Measurements from ENCODE around the gene TTC28. TPM values are rescaled to one million over a fixed set of nuclear protein-coding genes. Genes with fewer than 3 reads are reported as not detected.

Gene TTC28
- total RNA-seq, 2 donors from 2014 or later, result 8.8 to 12.0 TPM

GRCh38 chr22:27982106-27982505, 697.5 kb downstream of the TTC28 start:
- intact Hi-C loops (cut with DNase I, micrococcal nuclease), result no loop called here
- DNase-seq (no peak), ATAC-seq (no peak)

- DNase-seq (no peak), ATAC-seq (no peak)
- intact Hi-C loops (cut with DNase I, micrococcal nuclease), result no loop called here
Observed at GRCh38 chr22:27980424-27981148, 699.1 kb downstream of the TTC28 start.

GRCh38 chr22:27978802-27979201, 700.8 kb downstream of the TTC28 start:
- ATAC-seq, result no peak
- no peak for DNase-seq

GRCh38 chr22:27978317-27978716, 701.3 kb downstream of the TTC28 start:
- intact Hi-C loops (cut with DNase I, micrococcal nuclease), result no loop called here
- DNase-seq, result no peak

More at GRCh38 chr22:27978802-27979201, 700.8 kb downstream of the TTC28 start:
- intact Hi-C loops (cut with DNase I, micrococcal nuclease), result no loop called here

GRCh38 chr22:27976586-27976985, 703.1 kb downstream of the TTC28 start:
- ATAC-seq, result no peak
- DNase-seq, result no peak
- intact Hi-C loops (cut with DNase I, micrococcal nuclease), result no loop called here

More at GRCh38 chr22:27978317-27978716, 701.3 kb downstream of the TTC28 start:
- no peak for ATAC-seq

GRCh38 chr22:27975381-27976013, 704.1 kb downstream of the TTC28 start:
- intact Hi-C loops (cut with DNase I, micrococcal nuclease), result no loop called here
- ATAC-seq (no peak), DNase-seq (no peak)

GRCh38 chr22:27973846-27974245, 705.8 kb downstream of the TTC28 start:
- ATAC-seq (no peak), DNase-seq (no peak)
- intact Hi-C loops (cut with DNase I, micrococcal nuclease), result no loop called here

- DNase-seq (no peak), ATAC-seq (peak; percentile 91)
- intact Hi-C loops (cut with DNase I, micrococcal nuclease), result no loop called here
Observed at GRCh38 chr22:27972732-27973698, 706.6 kb downstream of the TTC28 start.

GRCh38 chr22:27971926-27972325, 707.7 kb downstream of the TTC28 start:
- DNase-seq, result no peak
- intact Hi-C loops (cut with DNase I, micrococcal nuclease), result no loop called here
- no peak for ATAC-seq

- ATAC-seq (no peak), DNase-seq (no peak)
- intact Hi-C loops (cut with DNase I, micrococcal nuclease), result no loop called here
Observed at GRCh38 chr22:27970596-27971220, 708.9 kb downstream of the TTC28 start.

GRCh38 chr22:27966168-27967064, 713.2 kb downstream of the TTC28 start:
- DNase-seq (no peak), ATAC-seq (no peak)
- intact Hi-C loops (cut with DNase I, micrococcal nuclease), result no loop called here

GRCh38 chr22:27962268-27963044, 717.2 kb downstream of the TTC28 start:
- intact Hi-C loops (cut with DNase I, micrococcal nuclease), result no loop called here
- ATAC-seq (peak; percentile 66), DNase-seq (no peak)

- ATAC-seq, result no peak
- no peak for DNase-seq
- intact Hi-C loops (cut with DNase I, micrococcal nuclease), result no loop called here
Observed at GRCh38 chr22:27961680-27962079, 718.0 kb downstream of the TTC28 start.

GRCh38 chr22:27961182-27961581, 718.5 kb downstream of the TTC28 start:
- ATAC-seq, result no peak
- intact Hi-C loops (cut with DNase I, micrococcal nuclease), result no loop called here
- DNase-seq, result no peak

- intact Hi-C loops (cut with DNase I, micrococcal nuclease), result no loop called here
- ATAC-seq (no peak), DNase-seq (no peak)
Observed at GRCh38 chr22:27959335-27960090, 720.1 kb downstream of the TTC28 start.

GRCh38 chr22:27952779-27953178, 726.9 kb downstream of the TTC28 start:
- intact Hi-C loops (cut with DNase I, micrococcal nuclease), result no loop called here
- no peak for DNase-seq
- no peak for ATAC-seq

- intact Hi-C loops (cut with DNase I, micrococcal nuclease), result no loop called here
Observed at GRCh38 chr22:27952091-27952490, 727.5 kb downstream of the TTC28 start.

More at GRCh38 chr22:27952091-27952490, 727.5 kb downstream of the TTC28 start:
- DNase-seq (no peak), ATAC-seq (no peak)

Measured in left colon (tissue), 2 donors.